Immature natural killer cell (primary cell): ENCODE results near the gene PWWP2A. TPM values are rescaled to one million over a fixed set of nuclear protein-coding genes. Genes with fewer than 3 reads are reported as not detected.
"Not testable (repeated sequence)": the region's sequence is repeated elsewhere in the genome, so short reads cannot be mapped to it uniquely, and the experiment has no call there.

Source experiments
- DNase-seq, 3 donors: peaks; one replicate each; pipeline ENCODE4 v3.0.0; 2022; ENCODE audit warnings: mixed read lengths in 1 of 3
- H3K27ac Mint-ChIP-seq, 6 donors: one replicate each; pipeline ENCODE4 v1.8.0; 2020; ENCODE audit warnings: mixed read lengths in 6 of 6, mild to moderate bottlenecking in 5 of 6, inconsistent platforms in 4 of 6, moderate library complexity in 3 of 6
- H3K27me3 Mint-ChIP-seq, 3 donors: one replicate each; pipeline ENCODE4 v1.8.0; 2020 to 2021; ENCODE audit warnings: low read depth in 3 of 3, mild to moderate bottlenecking in 3 of 3, mixed read lengths in 3 of 3, moderate library complexity in 3 of 3, inconsistent platforms in 1 of 3
- H3K36me3 Mint-ChIP-seq, 3 donors: one replicate each; pipeline ENCODE4 v1.8.0; 2020; ENCODE audit warnings: mixed read lengths in 3 of 3, inconsistent platforms in 2 of 3, mild to moderate bottlenecking in 2 of 3
- H3K4me1 Mint-ChIP-seq, 2 donors: one replicate each; pipeline ENCODE4 v1.8.0; 2020; ENCODE audit warnings: inconsistent platforms in 2 of 2, mild to moderate bottlenecking in 2 of 2, mixed read lengths in 2 of 2, moderate library complexity in 1 of 2
- H3K4me3 Mint-ChIP-seq, 5 donors: one replicate each; pipeline ENCODE4 v1.8.0; 2020; ENCODE audit warnings: mild to moderate bottlenecking in 5 of 5, mixed read lengths in 5 of 5, inconsistent platforms in 3 of 5, moderate library complexity in 3 of 5
- H3K9me3 Mint-ChIP-seq, 6 donors: one replicate each; pipeline ENCODE4 v1.8.0; 2020; ENCODE audit warnings: mild to moderate bottlenecking in 6 of 6, mixed read lengths in 6 of 6, inconsistent platforms in 4 of 6, moderate library complexity in 3 of 6
- polyA plus RNA-seq, 3 donors: library from polyadenylated mRNA; unstranded; fragments of 300-500 nt; fragmentation: Illumina TruSeq; gene quantifications; one replicate each; pipeline ENCODE4 v1.2.3, GENCODE V29; 2021

Gene PWWP2A
- polyA plus RNA-seq, 3 donors from 2014 or later, result 12.1 to 46.7 (median 20.6) TPM

DNA sequence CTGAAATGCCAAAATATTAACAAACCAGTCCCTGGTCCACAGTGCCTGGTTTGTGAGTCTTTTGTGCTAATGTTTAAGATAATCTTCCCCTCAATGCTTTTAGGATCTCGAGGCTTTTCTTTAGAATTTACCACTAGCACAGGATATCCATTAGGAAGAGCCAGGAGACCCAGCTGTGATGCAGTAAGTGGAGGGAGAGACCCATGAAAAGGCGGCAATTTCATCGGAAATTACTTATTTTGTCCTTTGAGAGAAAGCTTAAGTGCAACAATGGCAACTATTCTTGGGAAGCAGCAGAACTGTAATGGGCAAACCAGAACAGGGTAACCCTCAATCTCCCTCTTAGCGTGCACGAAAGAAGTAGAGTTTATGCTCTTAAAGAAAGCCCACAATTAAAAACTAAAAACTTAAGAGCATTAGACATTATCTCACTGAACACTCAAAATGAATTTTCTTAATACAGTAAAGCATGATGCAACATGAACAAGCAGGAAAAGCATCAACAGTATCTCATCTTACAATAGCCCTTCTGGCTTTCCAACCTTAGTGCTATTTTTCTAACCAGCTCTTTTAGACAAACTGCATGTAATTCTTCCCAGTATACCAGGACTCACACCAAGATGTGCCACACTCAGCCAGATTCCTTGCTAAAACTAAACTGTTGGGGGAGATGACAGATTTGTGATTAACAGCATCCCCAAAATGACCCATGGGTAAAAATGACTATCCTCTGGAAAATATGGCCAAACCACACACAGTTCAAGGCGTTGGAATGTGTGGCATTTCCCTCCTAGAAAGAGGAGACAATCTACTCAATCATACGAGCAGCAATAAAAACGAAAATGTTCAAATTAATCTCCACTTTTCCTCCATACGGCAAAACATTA is 36.4 kb downstream of the PWWP2A start:
- Mint-ChIP-seq H3K9me3 (no peaks in the 10 kb centered on the region), H3K36me3 (peaks cover 0 to 7% (median 6%) of the 10 kb centered on the region in 3 donors), H3K27me3 (no peaks in the 10 kb centered on the region), H3K27ac (no peak overlapping the region), H3K4me3 (no peak overlapping the region), H3K4me1 (no peaks in the 10 kb centered on the region)
- no peak for DNase-seq

DNA sequence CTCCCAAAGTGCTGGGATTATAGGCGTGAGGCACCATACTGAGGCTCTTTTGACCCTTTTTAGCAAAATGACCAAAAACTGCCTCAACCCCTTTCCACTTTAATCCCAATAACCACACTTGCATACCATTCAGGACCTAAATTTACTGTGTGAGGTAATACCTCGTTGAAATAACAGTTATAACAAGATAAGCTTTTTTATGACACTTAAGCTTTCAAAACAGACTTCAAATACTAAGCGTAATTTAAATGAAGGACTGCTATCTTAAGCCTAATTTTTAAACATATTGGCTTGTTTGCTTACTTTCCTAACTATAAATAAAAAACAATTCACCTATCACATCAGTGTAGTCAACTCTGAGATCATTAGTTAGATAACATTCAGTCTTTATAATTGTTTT is 37.8 kb downstream of the PWWP2A start:
- H3K4me1 Mint-ChIP-seq, result no peaks in the 10 kb centered on the region
- H3K27me3 Mint-ChIP-seq, result no peaks in the 10 kb centered on the region
- no peak overlapping the region for H3K4me3 Mint-ChIP-seq
- H3K27ac Mint-ChIP-seq, result no peak overlapping the region
- H3K9me3 Mint-ChIP-seq, result no peaks in the 10 kb centered on the region
- peaks cover 0 to 13% (median 10%) of the 10 kb centered on the region in 3 donors for H3K36me3 Mint-ChIP-seq
- DNase-seq, result no peak

DNA sequence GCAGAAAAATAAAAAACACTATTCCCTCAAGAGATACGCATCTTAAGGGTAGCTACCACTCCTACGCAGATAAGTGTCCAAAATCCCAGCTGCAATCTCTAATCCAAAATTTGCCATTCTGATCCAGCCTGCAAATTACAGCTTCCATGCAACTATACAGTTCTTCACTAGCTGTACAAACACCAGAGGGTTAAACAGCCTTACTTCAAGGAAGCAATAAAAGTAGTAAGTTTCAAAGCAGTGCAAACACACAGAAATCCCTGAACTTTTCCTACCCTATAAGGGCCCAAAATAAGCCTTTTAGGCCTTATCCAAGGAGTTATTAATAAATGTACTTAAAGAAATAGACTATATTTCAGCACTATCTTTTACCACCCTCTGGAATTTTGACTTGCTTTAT is 39.5 kb downstream of the PWWP2A start:
- Mint-ChIP-seq H3K36me3 (peaks cover 0 to 19% (median 10%) of the 10 kb centered on the region in 3 donors), H3K27ac (no peak overlapping the region), H3K9me3 (no peaks in the 10 kb centered on the region), H3K27me3 (no peaks in the 10 kb centered on the region), H3K4me3 (no peak overlapping the region), H3K4me1 (no peaks in the 10 kb centered on the region)
- DNase-seq, result no peak

DNA sequence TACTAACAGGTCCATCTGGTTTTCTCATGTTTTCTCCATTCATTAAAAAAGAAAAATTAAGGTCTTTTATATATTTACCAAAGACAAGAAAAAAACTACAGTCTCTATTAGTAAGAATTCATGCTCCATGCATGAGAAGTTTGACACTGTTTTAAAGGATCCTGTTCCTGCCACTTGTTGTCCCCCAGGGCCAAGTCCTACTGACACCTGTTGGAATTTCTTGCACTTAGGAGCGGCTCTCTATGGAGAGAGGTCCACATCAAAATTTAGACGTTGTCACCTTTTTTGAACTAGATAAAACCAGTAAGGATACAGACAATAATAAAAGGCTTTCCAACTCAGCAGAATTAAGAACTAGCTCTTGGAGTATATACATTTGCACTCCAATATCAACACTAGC is 42.3 kb downstream of the PWWP2A start:
- no peaks in the 10 kb centered on the region for H3K9me3 Mint-ChIP-seq
- no peak overlapping the region for H3K27ac Mint-ChIP-seq
- peaks cover 0 to 22% (median 10%) of the 10 kb centered on the region in 3 donors for H3K36me3 Mint-ChIP-seq
- no peaks in the 10 kb centered on the region for H3K4me1 Mint-ChIP-seq
- H3K27me3 Mint-ChIP-seq, result no peaks in the 10 kb centered on the region
- no peak overlapping the region for H3K4me3 Mint-ChIP-seq
- no peak for DNase-seq

DNA sequence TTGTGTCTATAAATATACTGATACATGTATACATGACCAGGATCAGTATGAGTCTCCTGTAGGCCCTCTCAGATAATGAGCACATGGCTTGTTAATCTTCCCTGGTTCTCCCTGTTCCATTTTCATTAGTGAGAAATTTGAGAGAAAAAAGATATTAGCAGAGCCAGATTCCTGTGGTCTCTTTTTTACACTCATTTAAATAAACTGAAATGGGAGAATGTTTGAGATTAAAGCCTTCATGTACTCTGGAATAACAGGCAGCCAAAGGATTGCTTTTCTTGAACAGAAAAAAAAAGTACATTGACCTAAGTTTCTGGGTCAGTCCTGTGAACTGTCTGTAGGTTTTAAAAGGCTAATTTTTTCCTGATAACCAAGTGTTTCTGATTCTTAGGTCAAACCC is 44.2 kb downstream of the PWWP2A start:
- H3K4me1 Mint-ChIP-seq, result no peaks in the 10 kb centered on the region
- H3K27ac Mint-ChIP-seq, result peak overlapping the region in 1 of 6 donors; percentile 52
- H3K27me3 Mint-ChIP-seq, result no peaks in the 10 kb centered on the region
- no peaks in the 10 kb centered on the region for H3K9me3 Mint-ChIP-seq
- peaks cover 0 to 22% (median 10%) of the 10 kb centered on the region in 3 donors for H3K36me3 Mint-ChIP-seq
- H3K4me3 Mint-ChIP-seq, result no peak overlapping the region
- no peak for DNase-seq

DNA sequence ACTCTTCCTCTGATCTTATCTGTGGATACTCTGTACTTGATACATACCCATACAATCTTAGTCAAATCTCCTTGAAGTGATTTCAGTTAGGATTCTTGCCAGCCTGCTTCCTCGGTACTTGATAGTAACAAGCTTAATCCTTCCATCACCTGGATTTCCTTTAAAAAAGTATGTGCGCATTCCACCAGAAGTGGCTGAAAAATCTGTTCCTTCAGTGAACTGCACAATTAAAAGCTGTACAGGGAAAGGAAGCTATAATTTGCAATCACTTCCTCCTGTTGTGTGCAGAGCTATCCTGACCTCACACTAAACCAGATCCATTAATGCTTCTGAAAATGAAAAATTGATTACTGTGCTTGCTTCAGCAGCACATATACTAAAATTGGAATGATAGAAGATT is 47.3 kb downstream of the PWWP2A start:
- Mint-ChIP-seq H3K27me3 (no peaks in the 10 kb centered on the region), H3K27ac (peak overlapping the region in 1 of 6 donors; percentile 17), H3K4me1 (peaks cover 3 to 6% of the 10 kb centered on the region in 2 donors), H3K4me3 (no peak overlapping the region), H3K9me3 (no peaks in the 10 kb centered on the region), H3K36me3 (peaks cover 0 to 14% (median 0%) of the 10 kb centered on the region in 3 donors)
- DNase-seq, result no peak

DNA sequence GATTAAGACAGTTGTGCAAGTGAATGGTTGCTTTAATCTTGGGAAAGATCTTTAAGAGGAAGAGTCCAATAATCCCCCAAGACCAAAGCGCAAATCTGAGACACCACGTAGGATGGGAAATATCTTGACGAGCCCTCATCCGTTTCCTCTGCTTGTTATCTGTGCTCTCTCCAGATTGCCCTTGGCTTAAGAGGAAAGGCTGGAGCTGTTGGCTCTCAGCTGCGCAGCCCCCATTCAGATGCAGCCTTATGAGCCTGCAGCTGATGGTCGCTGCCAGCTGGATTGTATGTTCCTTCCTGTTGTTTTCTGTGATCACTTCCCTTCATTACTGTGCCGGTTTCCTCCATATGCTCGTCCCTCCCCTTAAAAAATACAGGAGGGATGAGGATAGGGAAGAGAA is 47.7 kb downstream of the PWWP2A start:
- no peak for DNase-seq
- Mint-ChIP-seq H3K36me3 (peaks cover 0 to 14% (median 0%) of the 10 kb centered on the region in 3 donors), H3K27ac (peak overlapping the region in 1 of 6 donors; percentile 17), H3K4me1 (peaks cover 3 to 6% of the 10 kb centered on the region in 2 donors), H3K27me3 (no peaks in the 10 kb centered on the region), H3K4me3 (no peak overlapping the region), H3K9me3 (no peaks in the 10 kb centered on the region)

DNA sequence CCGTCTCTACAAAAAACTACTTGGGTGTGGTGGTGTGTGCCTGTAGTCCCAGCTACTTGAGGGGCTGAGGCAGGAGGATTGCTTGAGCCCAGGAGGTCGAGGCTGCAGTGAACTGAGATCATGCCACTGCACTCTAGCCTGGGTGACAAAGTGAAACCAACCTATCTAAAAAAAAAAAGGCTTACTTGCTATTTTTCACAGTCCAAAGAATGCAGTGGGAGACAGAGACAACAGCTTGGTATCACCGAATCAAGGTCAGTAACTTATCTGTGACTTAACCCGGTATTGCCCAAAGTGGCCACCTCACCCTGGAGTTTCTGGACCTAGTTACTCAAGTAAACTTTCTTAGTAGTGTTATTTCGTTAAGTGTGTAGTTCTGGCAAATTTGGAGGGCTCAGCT is 50.1 kb downstream of the PWWP2A start:
- H3K27ac Mint-ChIP-seq, result peak overlapping the region in 1 of 6 donors; percentile 69
- H3K9me3 Mint-ChIP-seq, H3K4me1 Mint-ChIP-seq, DNase-seq, H3K4me3 Mint-ChIP-seq, H3K27me3 Mint-ChIP-seq, H3K36me3 Mint-ChIP-seq: not testable (repeated sequence)

DNA sequence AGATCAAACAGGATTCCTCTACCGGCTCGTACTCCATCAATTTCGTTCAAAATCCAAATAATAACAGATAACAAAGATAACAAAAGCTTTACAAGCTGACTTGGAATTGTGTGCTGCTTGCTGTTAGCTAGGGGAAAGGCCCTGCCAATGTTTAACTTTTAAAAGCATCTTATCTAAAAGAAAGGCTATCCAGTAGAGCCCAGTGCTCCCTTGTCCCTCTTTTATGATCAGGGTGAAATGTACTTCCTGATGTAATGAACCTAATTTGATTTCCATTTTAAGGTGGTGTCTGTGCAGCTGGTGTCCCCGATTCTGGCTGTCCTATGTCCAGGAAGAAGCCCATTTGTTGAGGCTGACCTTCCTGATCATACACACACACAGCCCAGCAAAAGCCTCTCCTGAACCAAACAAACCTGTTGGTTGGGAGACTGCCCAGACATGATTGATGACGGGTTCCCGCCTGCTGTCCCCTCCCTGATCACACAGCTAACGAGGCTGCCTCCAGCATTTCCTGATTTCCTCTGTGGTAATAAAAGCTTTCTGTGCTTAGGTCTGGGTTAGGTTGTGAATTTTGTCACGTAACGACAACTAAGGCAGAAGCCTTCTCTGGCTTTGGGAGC is 54.1 kb downstream of the PWWP2A start:
- H3K4me1 Mint-ChIP-seq, result peaks cover 3 to 6% of the 10 kb centered on the region in 2 donors
- no peaks in the 10 kb centered on the region for H3K27me3 Mint-ChIP-seq
- no peak overlapping the region for H3K4me3 Mint-ChIP-seq
- peak overlapping the region in 1 of 6 donors; percentile 64 for H3K27ac Mint-ChIP-seq
- no peak for DNase-seq
- peaks cover 7 to 20% (median 7%) of the 10 kb centered on the region in 3 donors for H3K36me3 Mint-ChIP-seq
- no peaks in the 10 kb centered on the region for H3K9me3 Mint-ChIP-seq

DNA sequence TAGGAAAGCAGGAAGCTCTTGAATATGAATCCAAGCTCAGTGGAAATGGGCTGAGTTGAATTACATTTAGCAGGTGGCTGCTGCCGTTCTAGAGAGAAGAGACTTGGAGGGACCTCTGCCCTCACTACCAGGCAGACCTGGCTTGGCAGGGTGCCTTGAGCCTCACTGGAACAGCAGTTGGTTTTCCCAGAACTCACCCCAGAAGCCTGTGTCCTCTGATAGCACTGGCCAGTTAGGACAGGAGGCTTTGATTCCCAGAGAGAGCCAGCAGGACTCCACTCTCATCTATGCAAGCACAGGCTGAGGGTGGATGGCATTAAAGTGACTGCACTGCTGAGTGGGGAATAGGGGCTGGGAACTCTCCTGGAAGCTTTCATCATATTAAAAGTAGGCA is 54.8 kb downstream of the PWWP2A start:
- no peaks in the 10 kb centered on the region for H3K9me3 Mint-ChIP-seq
- H3K4me1 Mint-ChIP-seq, result peaks cover 3 to 6% of the 10 kb centered on the region in 2 donors
- peaks cover 7 to 26% (median 7%) of the 10 kb centered on the region in 3 donors for H3K36me3 Mint-ChIP-seq
- no peak overlapping the region for H3K4me3 Mint-ChIP-seq
- no peaks in the 10 kb centered on the region for H3K27me3 Mint-ChIP-seq
- no peak overlapping the region for H3K27ac Mint-ChIP-seq
- DNase-seq, result no peak

DNA sequence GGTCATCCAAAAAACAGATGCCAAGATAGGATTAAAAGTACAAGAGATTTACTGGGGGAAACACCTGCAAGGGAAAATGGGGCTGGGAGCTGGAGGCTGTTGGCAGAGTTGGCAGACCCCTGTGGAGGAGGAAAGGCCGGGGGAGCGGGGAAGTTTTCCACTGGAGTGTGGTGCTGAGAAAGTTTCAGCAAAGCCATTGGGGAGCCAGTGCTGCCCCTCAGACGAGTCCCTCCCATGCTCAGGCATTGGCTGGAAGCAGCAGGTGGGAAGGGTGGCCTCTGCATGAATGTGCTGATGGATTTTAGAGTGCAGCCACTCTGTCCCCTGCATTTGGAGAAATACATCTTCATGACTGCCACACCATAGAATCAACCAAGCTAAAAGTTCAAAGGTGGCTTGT is 57.5 kb downstream of the PWWP2A start:
- Mint-ChIP-seq H3K27me3 (no peaks in the 10 kb centered on the region), H3K4me3 (no peak overlapping the region), H3K4me1 (no peaks in the 10 kb centered on the region), H3K9me3 (no peaks in the 10 kb centered on the region), H3K36me3 (peaks cover 14 to 33% (median 18%) of the 10 kb centered on the region in 3 donors), H3K27ac (peak overlapping the region in 2 of 6 donors; percentile 1 to 6)
- DNase-seq, result no peak

DNA sequence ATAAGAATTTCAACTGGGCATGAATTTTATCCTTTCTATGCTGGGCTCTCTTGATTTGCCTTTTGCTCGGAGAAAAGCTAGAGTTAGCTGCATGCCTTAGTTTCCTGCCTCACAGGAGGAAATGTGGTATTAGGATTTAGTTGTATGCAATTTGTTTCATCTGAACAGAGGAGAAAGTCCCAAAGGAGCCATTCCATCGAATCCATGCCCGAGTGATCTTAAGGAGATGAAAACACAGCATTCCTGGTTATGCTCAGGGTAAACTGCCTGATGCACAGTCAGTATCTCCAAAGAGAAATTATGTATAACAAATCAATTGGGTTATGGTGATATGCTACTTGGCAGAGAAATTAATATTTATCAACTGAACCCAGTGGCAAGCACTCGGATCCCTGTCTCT is 59.2 kb downstream of the PWWP2A start:
- H3K4me3 Mint-ChIP-seq, result no peak overlapping the region
- H3K27me3 Mint-ChIP-seq, result no peaks in the 10 kb centered on the region
- H3K36me3 Mint-ChIP-seq, result peaks cover 14 to 41% (median 18%) of the 10 kb centered on the region in 3 donors
- H3K9me3 Mint-ChIP-seq, result no peaks in the 10 kb centered on the region
- no peak for DNase-seq
- no peak overlapping the region for H3K27ac Mint-ChIP-seq
- H3K4me1 Mint-ChIP-seq, result no peaks in the 10 kb centered on the region

DNA sequence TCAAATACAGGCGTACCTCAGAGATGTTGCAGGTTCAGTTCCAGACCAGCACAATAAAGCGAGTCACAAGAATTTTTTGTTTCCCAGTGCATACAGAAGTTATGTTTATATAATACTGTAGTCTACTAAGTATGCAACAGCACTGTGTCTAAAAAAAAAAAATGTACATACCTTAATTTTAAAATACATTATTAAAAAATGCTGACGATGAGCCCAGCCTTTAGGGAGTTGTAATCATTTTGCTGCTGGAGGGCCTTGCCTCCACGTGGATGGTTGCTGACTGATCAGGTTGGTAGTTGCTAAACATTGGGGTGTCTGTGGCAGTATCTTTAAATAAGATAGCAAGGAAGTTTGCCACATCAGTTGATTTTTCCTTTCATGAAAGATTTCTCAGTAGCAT is 62.0 kb downstream of the PWWP2A start:
- H3K4me3 Mint-ChIP-seq, result no peak overlapping the region
- no peak overlapping the region for H3K27ac Mint-ChIP-seq
- DNase-seq, result no peak
- H3K4me1 Mint-ChIP-seq, result no peaks in the 10 kb centered on the region
- H3K9me3 Mint-ChIP-seq, result no peaks in the 10 kb centered on the region
- H3K27me3 Mint-ChIP-seq, result peaks cover 0 to under 1% (median 0%) of the 10 kb centered on the region in 3 donors
- peaks cover 14 to 51% (median 23%) of the 10 kb centered on the region in 3 donors for H3K36me3 Mint-ChIP-seq

DNA sequence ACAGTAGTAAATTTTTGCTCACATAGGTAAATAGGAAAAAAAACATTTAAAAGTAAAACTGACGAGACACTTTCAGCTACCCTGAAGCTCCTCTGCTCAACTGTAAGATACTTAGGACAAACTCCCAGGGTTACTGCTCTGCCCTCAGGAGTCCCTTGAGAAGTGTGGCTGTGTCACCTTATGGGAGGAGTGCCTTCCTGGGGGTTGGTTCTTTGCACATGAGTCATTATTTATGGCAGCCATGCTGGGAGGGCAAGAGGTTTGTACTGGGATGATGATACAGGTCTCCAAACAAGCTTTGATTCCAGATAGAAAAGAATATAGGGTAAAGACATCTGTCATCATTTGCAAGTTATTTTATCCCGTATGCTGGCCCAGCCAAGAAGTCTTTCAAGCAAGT is 64.4 kb downstream of the PWWP2A start:
- no peaks in the 10 kb centered on the region for H3K9me3 Mint-ChIP-seq
- no peaks in the 10 kb centered on the region for H3K4me1 Mint-ChIP-seq
- peaks cover 0 to 2% (median 0%) of the 10 kb centered on the region in 3 donors for H3K27me3 Mint-ChIP-seq
- H3K36me3 Mint-ChIP-seq, result peaks cover 8 to 52% (median 24%) of the 10 kb centered on the region in 3 donors
- no peak overlapping the region for H3K4me3 Mint-ChIP-seq
- no peak overlapping the region for H3K27ac Mint-ChIP-seq
- DNase-seq, result no peak
